ENCODE measurements around the gene RNF220.

DNA sequence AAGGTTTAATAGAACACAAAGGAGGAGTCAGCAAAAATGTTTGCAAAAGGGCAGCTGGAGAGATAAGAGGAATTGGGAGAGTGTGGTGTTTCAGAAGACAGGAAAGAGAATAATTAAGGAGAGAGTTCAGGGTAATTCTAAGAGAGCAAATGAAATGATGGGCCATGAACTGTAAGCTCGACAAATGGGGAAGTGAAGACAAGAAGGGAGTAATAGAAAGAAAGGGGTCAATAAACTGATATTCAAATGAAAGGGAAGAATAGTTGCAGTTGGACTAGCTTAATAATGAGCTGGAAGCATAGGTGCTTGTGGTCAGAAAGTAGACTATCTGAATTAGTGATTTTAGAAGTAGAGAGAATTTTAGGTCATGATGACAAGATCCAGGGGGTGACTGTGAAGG lies 15.6 kb upstream of the RNF220 start:
- TF ChIP-seq, protein P1, sequence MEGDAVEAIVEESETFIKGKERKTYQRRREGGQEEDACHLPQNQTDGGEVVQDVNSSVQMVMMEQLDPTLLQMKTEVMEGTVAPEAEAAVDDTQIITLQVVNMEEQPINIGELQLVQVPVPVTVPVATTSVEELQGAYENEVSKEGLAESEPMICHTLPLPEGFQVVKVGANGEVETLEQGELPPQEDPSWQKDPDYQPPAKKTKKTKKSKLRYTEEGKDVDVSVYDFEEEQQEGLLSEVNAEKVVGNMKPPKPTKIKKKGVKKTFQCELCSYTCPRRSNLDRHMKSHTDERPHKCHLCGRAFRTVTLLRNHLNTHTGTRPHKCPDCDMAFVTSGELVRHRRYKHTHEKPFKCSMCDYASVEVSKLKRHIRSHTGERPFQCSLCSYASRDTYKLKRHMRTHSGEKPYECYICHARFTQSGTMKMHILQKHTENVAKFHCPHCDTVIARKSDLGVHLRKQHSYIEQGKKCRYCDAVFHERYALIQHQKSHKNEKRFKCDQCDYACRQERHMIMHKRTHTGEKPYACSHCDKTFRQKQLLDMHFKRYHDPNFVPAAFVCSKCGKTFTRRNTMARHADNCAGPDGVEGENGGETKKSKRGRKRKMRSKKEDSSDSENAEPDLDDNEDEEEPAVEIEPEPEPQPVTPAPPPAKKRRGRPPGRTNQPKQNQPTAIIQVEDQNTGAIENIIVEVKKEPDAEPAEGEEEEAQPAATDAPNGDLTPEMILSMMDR (IDR thresholded peaks at IDR 0.05; ENCODE audit: extremely low read depth in 1 of 2, insufficient read depth in 1 of 2, low read depth in 1 of 2, low read length in 2 of 2), result no peak
- TF ChIP-seq FOS (IDR thresholded peaks at IDR 0.05; ENCODE audit: borderline replicate concordance, insufficient read depth, low read length), result no peak
- TF ChIP-seq POLR2AphosphoS5 (IDR thresholded peaks at IDR 0.05; ENCODE audit: insufficient read depth, low read depth, low read length), result no peak
- no peak for TF ChIP-seq EZH2 (IDR thresholded peaks at IDR 0.05; ENCODE audit: borderline replicate concordance, low read depth, low read length, severe bottlenecking)
- no peak for TF ChIP-seq POLR2A (IDR thresholded peaks at IDR 0.05; ENCODE audit: low read depth, low read length)
